ENCODE results near the gene RPS19. TPM values are rescaled to one million over a fixed set of nuclear protein-coding genes. Genes with fewer than 3 reads are reported as not detected.
A peak's percentile ranks its signal among the peaks of the same experiment; 100 is the strongest.

RPS19 gene
- total and polyA plus RNA-seq, 4 donors: 1,039 to 4,419 (median 1,839) TPM

- no peak for ATAC-seq (ENCODE audit: insufficient read depth, low FRiP score)
- no peak for DNase-seq
- Histone ChIP-seq H3K27me3 (ENCODE audit: control insufficient read depth in 3 of 3, insufficient read depth in 3 of 3, low read length in 2 of 3) (no peaks in the 10 kb centered on the region), H3K9me3 (ENCODE audit: control insufficient read depth in 4 of 4, insufficient read depth in 3 of 4, low read length in 3 of 4) (peaks cover 0 to 2% (median 0%) of the 10 kb centered on the region in 4 donors), H3K27ac (ENCODE audit: low read depth in 1 of 2, low read length in 1 of 2) (no peak overlapping the region), H3K36me3 (ENCODE audit: control insufficient read depth in 4 of 4, insufficient read depth in 4 of 4, low read length in 4 of 4) (peaks cover 5 to 81% (median 32%) of the 10 kb centered on the region in 4 donors), H3K4me3 (no peak overlapping the region), H3K9ac (ENCODE audit: insufficient read depth in 1 of 2, low read length in 2 of 2) (no peak overlapping the region), H3K4me1 (ENCODE audit: control insufficient read depth in 5 of 5, insufficient read depth in 5 of 5, low read length in 5 of 5) (peaks cover 0 to 6% (median 0%) of the 10 kb centered on the region in 5 donors)
- no peak for TF ChIP-seq CTCF (IDR thresholded peaks at IDR 0.05; ENCODE audit: control extremely low read depth, extremely low read depth)
- 95% methylated on average over 21 of the region's 21 CpGs for WGBS, 2 donors
Observed at GRCh38 chr19:41901707-41902360, 41.8 kb downstream of the RPS19 start.

GRCh38 chr19:41902594-41902993 lies 42.5 kb downstream of the RPS19 start:
- H3K27me3 ChIP-seq (ENCODE audit: control insufficient read depth in 3 of 3, insufficient read depth in 3 of 3, low read length in 2 of 3): no peaks in the 10 kb centered on the region
- no peak overlapping the region for H3K27ac ChIP-seq (ENCODE audit: low read depth in 1 of 2, low read length in 1 of 2)
- H3K4me1 ChIP-seq (ENCODE audit: control insufficient read depth in 5 of 5, insufficient read depth in 5 of 5, low read length in 5 of 5): peaks cover 0 to 5% (median 0%) of the 10 kb centered on the region in 5 donors
- H3K4me3 ChIP-seq: no peak overlapping the region
- peaks cover 0 to 2% (median 0%) of the 10 kb centered on the region in 4 donors for H3K9me3 ChIP-seq (ENCODE audit: control insufficient read depth in 4 of 4, insufficient read depth in 3 of 4, low read length in 3 of 4)
- no peak for TF ChIP-seq CTCF (IDR thresholded peaks at IDR 0.05; ENCODE audit: control extremely low read depth, extremely low read depth)
- ATAC-seq (ENCODE audit: insufficient read depth, low FRiP score): no peak
- peaks cover 5 to 81% (median 34%) of the 10 kb centered on the region in 4 donors for H3K36me3 ChIP-seq (ENCODE audit: control insufficient read depth in 4 of 4, insufficient read depth in 4 of 4, low read length in 4 of 4)
- WGBS, 2 donors: 94 to 98% methylated on average over 17 of the region's 17 CpGs
- no peak overlapping the region for H3K9ac ChIP-seq (ENCODE audit: insufficient read depth in 1 of 2, low read length in 2 of 2)
- DNase-seq: no peak

- peak overlapping the region in 1 of 2 donors; percentile 43 for H3K27ac ChIP-seq (ENCODE audit: low read depth in 1 of 2, low read length in 1 of 2)
- DNase-seq: no peak
- no peak overlapping the region for H3K9ac ChIP-seq (ENCODE audit: insufficient read depth in 1 of 2, low read length in 2 of 2)
Observed at GRCh38 chr19:41903193-41903953, 43.3 kb downstream of the RPS19 start.

More at GRCh38 chr19:41903193-41903953, 43.3 kb downstream of the RPS19 start:
- 77 to 91% methylated on average over 19 of the region's 19 CpGs for WGBS, 2 donors
- no peak for TF ChIP-seq CTCF (IDR thresholded peaks at IDR 0.05; ENCODE audit: control extremely low read depth, extremely low read depth)
- peaks cover 0 to 2% (median 0%) of the 10 kb centered on the region in 4 donors for H3K9me3 ChIP-seq (ENCODE audit: control insufficient read depth in 4 of 4, insufficient read depth in 3 of 4, low read length in 3 of 4)
- H3K27me3 ChIP-seq (ENCODE audit: control insufficient read depth in 3 of 3, insufficient read depth in 3 of 3, low read length in 2 of 3): no peaks in the 10 kb centered on the region
- peaks cover 0 to 5% (median 0%) of the 10 kb centered on the region in 5 donors for H3K4me1 ChIP-seq (ENCODE audit: control insufficient read depth in 5 of 5, insufficient read depth in 5 of 5, low read length in 5 of 5)
- H3K36me3 ChIP-seq (ENCODE audit: control insufficient read depth in 4 of 4, insufficient read depth in 4 of 4, low read length in 4 of 4): peaks cover 5 to 76% (median 34%) of the 10 kb centered on the region in 4 donors
- H3K4me3 ChIP-seq: no peak overlapping the region
- ATAC-seq (ENCODE audit: insufficient read depth, low FRiP score): no peak

Measured in lung (tissue), 12 donors.